Smooth muscle cell (in vitro differentiated cells): ENCODE data around the gene DNLZ. TPM values are rescaled to one million over a fixed set of nuclear protein-coding genes. Genes with fewer than 3 reads are reported as not detected.
A peak's percentile ranks its signal among the peaks of the same experiment; 100 is the strongest.

Experiments
- DNase-seq: peaks from one replicate; lab custom pipeline; 2025; ENCODE audit not compliant: unreplicated experiment; lab: John Stamatoyannopoulos, UW
- H2AFZ ChIP-seq: fragments of 200-600 bp; sonication (generic); 2 replicates; pipeline ENCODE4 v1.6.0; 2016; ENCODE audit warnings: antibody characterized with exemption, low read depth, mild to moderate bottlenecking
- H3F3A ChIP-seq: fragments of 200-600 bp; sonication (generic); 2 replicates; pipeline ENCODE4 v1.6.0; 2017; ENCODE audit warnings: antibody characterized with exemption, low read depth
- H3K27ac ChIP-seq: fragments of 200-600 bp; sonication (generic); 2 replicates; pipeline ENCODE4 v1.5.1; 2016; ENCODE audit warnings: low read depth, mild to moderate bottlenecking
- H3K27me3 ChIP-seq: fragments of 200-600 bp; sonication (generic); 2 replicates; pipeline ENCODE4 v1.6.1; 2016; ENCODE audit warnings: low read depth, mild to moderate bottlenecking
- H3K36me3 ChIP-seq: fragments of 200-600 bp; sonication (generic); 2 replicates; pipeline ENCODE4 v1.5.1; 2016; ENCODE audit warnings: low read depth
- H3K4me1 ChIP-seq: fragments of 200-600 bp; sonication (generic); 2 replicates; pipeline ENCODE4 v1.5.1; 2016; ENCODE audit warnings: low read depth
- H3K4me2 ChIP-seq: fragments of 200-600 bp; sonication (generic); 2 replicates; pipeline ENCODE4 v1.6.0; 2016; ENCODE audit warnings: mild to moderate bottlenecking
- H3K4me3 ChIP-seq: fragments of 200-600 bp; sonication (generic); 2 replicates; pipeline ENCODE4 v1.5.1; 2016; ENCODE audit warnings: mild to moderate bottlenecking
- H3K79me2 ChIP-seq: fragments of 200-600 bp; sonication (generic); 2 replicates; pipeline ENCODE4 v1.6.0; 2016; ENCODE audit warnings: low read depth, mild to moderate bottlenecking
- H3K9ac ChIP-seq: fragments of 200-600 bp; sonication (generic); 2 replicates; pipeline ENCODE4 v1.6.0; 2016; ENCODE audit warnings: low read depth
- H3K9me3 ChIP-seq: fragments of 200-600 bp; sonication (generic); replicated peaks from 2 replicates; pipeline ENCODE4 v1.5.1; 2016; ENCODE audit warnings: low read depth
- H4K20me1 ChIP-seq: fragments of 200-600 bp; sonication (generic); 2 replicates; pipeline ENCODE4 v1.6.0; 2016; ENCODE audit warnings: low read depth
- CTCF ChIP-seq: fragments of 200-600 bp; sonication (generic); IDR thresholded peaks from 2 replicates; pipeline ENCODE4 v1.5.1; 2017; ENCODE audit warnings: borderline replicate concordance, mild to moderate bottlenecking, antibody characterized with exemption; ENCODE audit not compliant: insufficient read depth, poor library complexity, severe bottlenecking
- WGBS: methylation state at CpG from one replicate; pipeline ENCODE4 v1.1.7; 2016; ENCODE audit warnings: low lambda C conversion rate; 5-methylcytosine and 5-hydroxymethylcytosine counted together
- polyA plus RNA-seq: library from polyadenylated mRNA; unstranded; fragments of >200 nt; fragmentation: Nextera tagmentation; extraction: Ambion mirVana; gene quantifications from 2 replicates; pipeline ENCODE4 v1.2.1, GENCODE V29; 2016
- total RNA-seq: library from RNA; depleted of rRNA; stranded (reverse); fragments of >200 nt; gene quantifications from 2 replicates; pipeline ENCODE4 v1.2.3, GENCODE V29; 2014

DNLZ gene
- total and polyA plus RNA-seq, 2 experiments from 2014 or later, result 19.0 to 31.5 TPM

GRCh38 chr9:136342181-136343120, 21.1 kb downstream of the DNLZ start:
- H3K4me2 ChIP-seq, result peak overlapping the region; percentile 81
- no peak overlapping the region for H3K9ac ChIP-seq
- H3K27ac ChIP-seq, result no peak overlapping the region
- H3K4me3 ChIP-seq, result peak overlapping the region; percentile 40
- peaks cover 23% of the 10 kb centered on the region for H3K4me1 ChIP-seq
- DNase-seq, result peak; percentile 75
- H2AFZ ChIP-seq, result no peak overlapping the region
- no peaks in the 10 kb centered on the region for H3F3A ChIP-seq
- H3K36me3 ChIP-seq, result no peaks in the 10 kb centered on the region
- H3K79me2 ChIP-seq, result no peaks in the 10 kb centered on the region
- WGBS, result 29% methylated on average over 38 of the region's 60 CpGs
- no peaks in the 10 kb centered on the region for H3K9me3 ChIP-seq
- no peaks in the 10 kb centered on the region for H3K27me3 ChIP-seq
- TF ChIP-seq CTCF, result no peak
- H4K20me1 ChIP-seq, result peaks cover 51% of the 10 kb centered on the region

GRCh38 chr9:136341769-136342168, 21.8 kb downstream of the DNLZ start:
- Histone ChIP-seq H3K27me3 (no peaks in the 10 kb centered on the region), H3F3A (no peaks in the 10 kb centered on the region), H3K9me3 (no peaks in the 10 kb centered on the region), H3K4me2 (peak overlapping the region; percentile 81), H3K36me3 (no peaks in the 10 kb centered on the region), H4K20me1 (peaks cover 58% of the 10 kb centered on the region), H3K4me3 (no peak overlapping the region), H3K79me2 (no peaks in the 10 kb centered on the region), H3K9ac (no peak overlapping the region), H2AFZ (no peak overlapping the region), H3K27ac (no peak overlapping the region), H3K4me1 (peaks cover 23% of the 10 kb centered on the region)
- TF ChIP-seq CTCF, result no peak
- DNase-seq, result no peak
- 84% methylated on average over 10 of the region's 10 CpGs for WGBS

- H3F3A ChIP-seq, result no peaks in the 10 kb centered on the region
- no peaks in the 10 kb centered on the region for H3K36me3 ChIP-seq
- TF ChIP-seq CTCF, result no peak
- 91% methylated on average over 17 of the region's 18 CpGs for WGBS
- no peaks in the 10 kb centered on the region for H3K9me3 ChIP-seq
- H3K4me1 ChIP-seq, result peaks cover 19% of the 10 kb centered on the region
- H2AFZ ChIP-seq, result no peak overlapping the region
- no peaks in the 10 kb centered on the region for H3K27me3 ChIP-seq
- peaks cover 64% of the 10 kb centered on the region for H4K20me1 ChIP-seq
- H3K4me2 ChIP-seq, result no peak overlapping the region
- no peaks in the 10 kb centered on the region for H3K79me2 ChIP-seq
- no peak for DNase-seq
- no peak overlapping the region for H3K9ac ChIP-seq
- no peak overlapping the region for H3K4me3 ChIP-seq
- no peak overlapping the region for H3K27ac ChIP-seq
Observed at GRCh38 chr9:136341042-136341655, 22.4 kb downstream of the DNLZ start.
